H9 (cell line): ENCODE data around the gene IL36G. TPM values are rescaled to one million over a fixed set of nuclear protein-coding genes. Genes with fewer than 3 reads are reported as not detected.

Experiments used
- DNase-seq: peaks from one replicate; pipeline ENCODE4 v3.0.0-alpha.2; 2017
- H2AFZ ChIP-seq: one replicate; pipeline ENCODE4 v1.6.1; 2013; ENCODE audit warnings: mild to moderate bottlenecking, low read length, control low read depth, moderate library complexity
- H2AK5ac ChIP-seq: 2 replicates; pipeline ENCODE4 v1.6.1; 2013; ENCODE audit warnings: low read length, control low read depth, mixed read lengths; ENCODE audit not compliant: insufficient read length
- H2BK120ac ChIP-seq: one replicate; pipeline ENCODE4 v1.6.1; 2013; ENCODE audit warnings: low read depth, mild to moderate bottlenecking, low read length, control low read depth, inconsistent platforms; ENCODE audit not compliant: poor library complexity, severe bottlenecking
- H2BK12ac ChIP-seq: 2 replicates; pipeline ENCODE4 v1.6.1; 2013; ENCODE audit warnings: low read length, control low read depth, mixed read lengths, low read depth; ENCODE audit not compliant: insufficient read length
- H2BK15ac ChIP-seq: 2 replicates; pipeline ENCODE4 v1.6.1; 2013; ENCODE audit warnings: low read depth, low read length, control low read depth
- H2BK20ac ChIP-seq: one replicate; pipeline ENCODE4 v1.6.1; 2013; ENCODE audit warnings: low read depth, mild to moderate bottlenecking, low read length, control low read depth, inconsistent platforms; ENCODE audit not compliant: poor library complexity, severe bottlenecking
- H2BK5ac ChIP-seq: 2 replicates; pipeline ENCODE4 v1.6.1; 2013; ENCODE audit warnings: low read length, control low read depth, mixed read lengths; ENCODE audit not compliant: insufficient read length
- H3K14ac ChIP-seq: 2 replicates; pipeline ENCODE4 v1.6.1; 2013; ENCODE audit warnings: low read length, control low read depth; ENCODE audit not compliant: insufficient read depth
- H3K18ac ChIP-seq: 2 replicates; pipeline ENCODE4 v1.6.1; 2013; ENCODE audit warnings: low read depth, mild to moderate bottlenecking, mixed read lengths, low read length, control low read depth; ENCODE audit not compliant: insufficient read length
- H3K23ac ChIP-seq: 2 replicates; pipeline ENCODE4 v1.6.1; 2013; ENCODE audit warnings: low read length, control low read depth, mixed read lengths, low read depth; ENCODE audit not compliant: insufficient read length
- H3K23me2 ChIP-seq: 2 replicates; pipeline ENCODE4 v1.6.1; 2013; ENCODE audit warnings: low read depth, mild to moderate bottlenecking, mixed read lengths, low read length, control low read depth; ENCODE audit not compliant: insufficient read length, poor library complexity, severe bottlenecking
- H3K27ac ChIP-seq: 2 replicates; pipeline ENCODE4 v1.5.1; 2013; ENCODE audit warnings: low read length, control low read depth, mixed read lengths, low read depth; ENCODE audit not compliant: insufficient read length
- H3K27me3 ChIP-seq: 2 replicates; pipeline ENCODE4 v1.6.1; 2013; ENCODE audit warnings: low read length, control low read depth, inconsistent platforms; ENCODE audit not compliant: insufficient read depth
- H3K4ac ChIP-seq: 2 replicates; pipeline ENCODE4 v1.6.1; 2013; ENCODE audit warnings: low read depth, mild to moderate bottlenecking, control low read depth, inconsistent platforms, low read length, moderate library complexity
- H3K4me1 ChIP-seq: 2 replicates; pipeline ENCODE4 v1.6.1; 2013; ENCODE audit warnings: low read length, control low read depth, inconsistent platforms; ENCODE audit not compliant: insufficient read depth
- H3K4me2 ChIP-seq: 2 replicates; pipeline ENCODE4 v1.6.1; 2013; ENCODE audit warnings: low read length, control low read depth, mixed read lengths; ENCODE audit not compliant: insufficient read length, insufficient read depth
- H3K56ac ChIP-seq: 2 replicates; pipeline ENCODE4 v1.6.1; 2013; ENCODE audit warnings: low read depth, mild to moderate bottlenecking, mixed read lengths, low read length, control low read depth; ENCODE audit not compliant: insufficient read length
- H3K79me1 ChIP-seq: 2 replicates; pipeline ENCODE4 v1.6.1; 2013; ENCODE audit warnings: low read depth, mild to moderate bottlenecking, moderate library complexity, low read length, control low read depth, inconsistent platforms; ENCODE audit not compliant: insufficient read depth, poor library complexity, severe bottlenecking
- H3K79me2 ChIP-seq: 2 replicates; pipeline ENCODE4 v1.6.1; 2013; ENCODE audit warnings: low read length, control low read depth, inconsistent platforms; ENCODE audit not compliant: insufficient read depth
- H3K9ac ChIP-seq: 2 replicates; pipeline ENCODE4 v1.6.1; 2013; ENCODE audit warnings: low read length, control low read depth, mixed read lengths; ENCODE audit not compliant: insufficient read length; ENCODE audit errors: extremely low read depth
- H3K9me3 ChIP-seq: one replicate; pipeline ENCODE4 v1.6.1; 2013; ENCODE audit warnings: low read depth, low read length, inconsistent platforms; ENCODE audit not compliant: control insufficient read depth
- H3T11ph ChIP-seq: one replicate; pipeline ENCODE4 v1.6.1; 2013; ENCODE audit warnings: mild to moderate bottlenecking, low read length, control low read depth, inconsistent platforms
- H4K20me1 ChIP-seq: one replicate; pipeline ENCODE4 v1.6.1; 2013; ENCODE audit not compliant: control insufficient read depth, insufficient read length, insufficient read depth
- H4K5ac ChIP-seq: 2 replicates; pipeline ENCODE4 v1.6.1; 2013; ENCODE audit warnings: low read depth, mild to moderate bottlenecking, mixed read lengths, low read length, control low read depth; ENCODE audit not compliant: insufficient read length
- H4K8ac ChIP-seq: replicated peaks from 2 replicates; pipeline ENCODE4 v1.6.1; 2013; ENCODE audit warnings: low read length, control low read depth, mixed read lengths, low read depth; ENCODE audit not compliant: insufficient read length
- H4K91ac ChIP-seq: 2 replicates; pipeline ENCODE4 v1.6.1; 2013; ENCODE audit warnings: low read depth, mild to moderate bottlenecking, moderate library complexity, mixed read lengths, low read length, control low read depth; ENCODE audit not compliant: insufficient read length
- H3K27ac Mint-ChIP-seq, 3 experiments: 2 replicates in 2 of 3; 3 replicates in 1 of 3; pipeline ENCODE4 v1.8.0; 2020 to 2021; ENCODE audit warnings: mixed read lengths in 3 of 3, mild to moderate bottlenecking in 1 of 3, moderate library complexity in 1 of 3
- H3K27me3 Mint-ChIP-seq: 2 replicates; pipeline ENCODE4 v1.8.0; 2021; ENCODE audit warnings: low read depth, mild to moderate bottlenecking, moderate library complexity, mixed read lengths
- H3K36me3 Mint-ChIP-seq, 3 experiments: 2 replicates in 2 of 3; 3 replicates in 1 of 3; pipeline ENCODE4 v1.8.0; 2020 to 2021; ENCODE audit warnings: low read depth in 3 of 3, mixed read lengths in 3 of 3; ENCODE audit not compliant: insufficient read depth in 1 of 3
- H3K4me1 Mint-ChIP-seq, 2 experiments: 2 replicates each; pipeline ENCODE4 v1.8.0; 2020; ENCODE audit warnings: mixed read lengths in 2 of 2
- H3K4me3 Mint-ChIP-seq, 2 experiments: 2 replicates in 1 of 2; 3 replicates in 1 of 2; pipeline ENCODE4 v1.8.0; 2020 to 2021; ENCODE audit warnings: mild to moderate bottlenecking in 2 of 2, mixed read lengths in 2 of 2, moderate library complexity in 1 of 2
- H3K9me3 Mint-ChIP-seq, 2 experiments: 2 replicates in 1 of 2; 3 replicates in 1 of 2; pipeline ENCODE4 v1.8.0; 2020; ENCODE audit warnings: mild to moderate bottlenecking in 2 of 2, mixed read lengths in 2 of 2, moderate library complexity in 1 of 2
- CTCF ChIP-seq: fragments of 200-600 bp; sonication (generic); conservative IDR thresholded peaks from 3 replicates; pipeline ENCODE4 v1.8.0; 2021; ENCODE audit warnings: antibody characterized with exemption, mild to moderate bottlenecking
- total RNA-seq: library from RNA; stranded (reverse); gene quantifications from 2 replicates; pipeline ENCODE4 v1.2.1, GENCODE V29; 2021

The IL36G gene
- total RNA-seq, 1 experiment from 2014 or later = not detected

DNA sequence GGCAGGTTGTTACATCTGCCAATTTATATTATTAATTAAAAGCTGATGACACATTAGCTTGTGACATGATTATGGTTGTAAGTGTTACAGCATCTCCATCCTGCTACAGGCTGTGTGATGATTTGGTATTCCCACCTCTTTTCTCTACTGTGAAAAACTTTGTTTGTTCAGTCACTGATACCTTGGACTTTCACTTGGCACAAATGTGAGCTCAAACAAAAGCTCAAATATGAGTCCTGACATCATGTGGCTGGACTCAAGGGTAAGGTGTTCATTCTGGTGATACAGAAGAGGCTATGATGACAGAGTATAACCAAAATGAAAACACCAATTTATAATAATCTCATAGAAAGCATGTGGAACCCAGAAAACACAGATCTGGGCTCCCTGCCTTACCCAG, 16.0 kb downstream of the IL36G start:
- Histone ChIP-seq H2BK120ac (no peak overlapping the region), H2BK15ac (no peak overlapping the region), H3T11ph (no peak overlapping the region), H3K27me3 (no peaks in the 10 kb centered on the region), H3K23me2 (no peaks in the 10 kb centered on the region), H3K23ac (no peak overlapping the region), H2BK5ac (no peak overlapping the region), H3K27ac (no peak overlapping the region), H4K20me1 (no peaks in the 10 kb centered on the region), H2AK5ac (no peak overlapping the region), H3K4me1 (no peaks in the 10 kb centered on the region), H3K79me2 (no peaks in the 10 kb centered on the region), H4K5ac (no peak overlapping the region), H3K4ac (no peak overlapping the region), H3K9me3 (no peaks in the 10 kb centered on the region), H3K14ac (no peak overlapping the region), H3K9ac (no peak overlapping the region), H2BK12ac (no peak overlapping the region), H3K56ac (no peak overlapping the region), H2AFZ (no peak overlapping the region), H4K8ac (no peak overlapping the region), H3K4me2 (no peak overlapping the region), H4K91ac (no peak overlapping the region), H2BK20ac (no peak overlapping the region), H3K18ac (no peak overlapping the region), H3K79me1 (no peaks in the 10 kb centered on the region)
- H3K4me3 Mint-ChIP-seq = no peak overlapping the region
- peaks cover 0 to 2% (median 0%) of the 10 kb centered on the region in 3 experiments; a peak in 1 of 7 replicates for H3K36me3 Mint-ChIP-seq
- no peak overlapping the region for H3K27ac Mint-ChIP-seq
- TF ChIP-seq CTCF = no peak
- no peak for DNase-seq
- H3K27me3 Mint-ChIP-seq = peaks cover 5% of the 10 kb centered on the region
- H3K9me3 Mint-ChIP-seq = peaks cover 30 to 77% of the 10 kb centered on the region in 2 experiments
- H3K4me1 Mint-ChIP-seq = no peaks in the 10 kb centered on the region
